OCI-LY7 (cell line): ENCODE results near the gene MCRIP1.

Experiments used
- EZH2phosphoT487 ChIP-seq: fragments of 200-600 bp; sonication (generic); IDR thresholded peaks from 2 replicates; pipeline ENCODE4 v1.6.1; 2018; ENCODE audit warnings: low read depth, borderline replicate concordance, mild to moderate bottlenecking, mixed run types, antibody characterized with exemption, low read length, moderate library complexity, mixed read lengths
- TF ChIP-seq, protein P1 (sequence below): fragments of 200-600 bp; sonication (generic); conservative IDR thresholded peaks from 2 replicates; pipeline ENCODE4 v1.5.1; 2014; ENCODE audit warnings: mild to moderate bottlenecking, antibody characterized with exemption, low read length, moderate library complexity, mixed read lengths

DNA sequence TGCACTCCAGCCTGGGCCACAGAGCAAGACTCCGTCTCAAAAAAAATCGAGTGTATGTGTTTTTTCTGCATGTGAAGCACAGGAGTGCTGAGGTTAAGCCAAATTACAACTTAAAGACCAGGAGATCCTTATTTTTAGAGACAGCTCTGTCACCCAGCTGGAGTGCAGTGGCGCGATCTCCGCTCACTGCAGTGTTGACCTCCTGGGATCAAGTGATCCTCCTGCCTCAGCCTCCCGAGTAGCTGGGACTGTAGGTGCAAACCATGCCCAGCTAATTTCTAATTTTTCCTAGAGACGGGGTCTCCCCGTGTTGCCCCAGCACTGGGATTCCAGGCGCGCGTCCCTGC lies 9.3 kb upstream of the MCRIP1 start:
- TF ChIP-seq, protein P1, sequence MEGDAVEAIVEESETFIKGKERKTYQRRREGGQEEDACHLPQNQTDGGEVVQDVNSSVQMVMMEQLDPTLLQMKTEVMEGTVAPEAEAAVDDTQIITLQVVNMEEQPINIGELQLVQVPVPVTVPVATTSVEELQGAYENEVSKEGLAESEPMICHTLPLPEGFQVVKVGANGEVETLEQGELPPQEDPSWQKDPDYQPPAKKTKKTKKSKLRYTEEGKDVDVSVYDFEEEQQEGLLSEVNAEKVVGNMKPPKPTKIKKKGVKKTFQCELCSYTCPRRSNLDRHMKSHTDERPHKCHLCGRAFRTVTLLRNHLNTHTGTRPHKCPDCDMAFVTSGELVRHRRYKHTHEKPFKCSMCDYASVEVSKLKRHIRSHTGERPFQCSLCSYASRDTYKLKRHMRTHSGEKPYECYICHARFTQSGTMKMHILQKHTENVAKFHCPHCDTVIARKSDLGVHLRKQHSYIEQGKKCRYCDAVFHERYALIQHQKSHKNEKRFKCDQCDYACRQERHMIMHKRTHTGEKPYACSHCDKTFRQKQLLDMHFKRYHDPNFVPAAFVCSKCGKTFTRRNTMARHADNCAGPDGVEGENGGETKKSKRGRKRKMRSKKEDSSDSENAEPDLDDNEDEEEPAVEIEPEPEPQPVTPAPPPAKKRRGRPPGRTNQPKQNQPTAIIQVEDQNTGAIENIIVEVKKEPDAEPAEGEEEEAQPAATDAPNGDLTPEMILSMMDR, result no peak
- TF ChIP-seq EZH2phosphoT487, result no peak
